OCI-LY1 (cell line): Measurements from ENCODE around the gene SUFU.

Experiments
- H2AFZ ChIP-seq: fragments of 200-600 bp; sonication (generic), shearing (Covaris generic); 2 replicates; pipeline ENCODE4 v1.6.0; 2014; ENCODE audit warnings: antibody characterized with exemption, mild to moderate bottlenecking, low read length
- H3F3A ChIP-seq: fragments of 200-600 bp; sonication (generic), shearing (Covaris generic); 2 replicates; pipeline ENCODE4 v1.6.0; 2014; ENCODE audit warnings: mild to moderate bottlenecking, antibody characterized with exemption, low read length, moderate library complexity; ENCODE audit not compliant: insufficient read depth
- H3K27ac ChIP-seq: fragments of 200-600 bp; sonication (generic); 2 replicates; pipeline ENCODE4 v1.5.1; 2014; ENCODE audit warnings: low read length, mixed run types, mild to moderate bottlenecking, low read depth; ENCODE audit not compliant: poor library complexity, severe bottlenecking
- H3K27me3 ChIP-seq: fragments of 200-600 bp; sonication (generic); 2 replicates; pipeline ENCODE4 v1.6.0; 2014; ENCODE audit warnings: antibody characterized with exemption, mild to moderate bottlenecking, low read length, moderate library complexity; ENCODE audit not compliant: insufficient read depth
- H3K36me3 ChIP-seq: fragments of 200-600 bp; sonication (generic); 2 replicates; pipeline ENCODE4 v1.6.1; 2014; ENCODE audit warnings: mild to moderate bottlenecking, antibody characterized with exemption, low read length, moderate library complexity, mixed read lengths; ENCODE audit not compliant: insufficient read depth
- H3K4me1 ChIP-seq: fragments of 200-600 bp; sonication (generic); 2 replicates; pipeline ENCODE4 v1.5.1; 2014; ENCODE audit warnings: mild to moderate bottlenecking, low read length, moderate library complexity; ENCODE audit not compliant: insufficient read depth, severe bottlenecking
- H3K4me2 ChIP-seq: fragments of 200-600 bp; sonication (generic), shearing (Covaris generic); 2 replicates; pipeline ENCODE4 v1.6.1; 2014; ENCODE audit warnings: low read length
- H3K4me3 ChIP-seq: fragments of 200-600 bp; sonication (generic); 2 replicates; pipeline ENCODE4 v1.5.1; 2014; ENCODE audit warnings: low read length, low read depth, mild to moderate bottlenecking, mixed read lengths; ENCODE audit not compliant: poor library complexity, severe bottlenecking
- H3K79me2 ChIP-seq: fragments of 200-600 bp; shearing (Covaris generic); 2 replicates; pipeline ENCODE4 v1.6.1; 2016; ENCODE audit warnings: mixed run types, low read length, mixed read lengths; ENCODE audit not compliant: insufficient read depth
- H3K9ac ChIP-seq: fragments of 200-600 bp; sonication (generic), shearing (Covaris generic); 2 replicates; pipeline ENCODE4 v1.6.1; 2014; ENCODE audit warnings: mild to moderate bottlenecking, low read length, mixed read lengths
- H3K9me2 ChIP-seq: fragments of 200-600 bp; sonication (generic), shearing (Covaris generic); 2 replicates; pipeline ENCODE4 v1.6.1; 2014; ENCODE audit warnings: low read depth, mild to moderate bottlenecking, low read length, mixed read lengths
- H3K9me3 ChIP-seq: fragments of 200-600 bp; shearing (Covaris generic); 2 replicates; pipeline ENCODE4 v1.6.1; 2014; ENCODE audit warnings: low read length, mixed read lengths
- H4K20me1 ChIP-seq: fragments of 200-600 bp; sonication (generic), shearing (Covaris generic); 2 replicates; pipeline ENCODE4 v1.6.0; 2016; ENCODE audit warnings: mild to moderate bottlenecking, low read length; ENCODE audit not compliant: insufficient read depth
- CTCF ChIP-seq: fragments of 200-600 bp; sonication (generic), shearing (Covaris generic); IDR thresholded peaks from 2 replicates; pipeline ENCODE4 v1.5.1; 2017; ENCODE audit warnings: mild to moderate bottlenecking, antibody characterized with exemption, low read length, moderate library complexity, mixed read lengths
- EZH2 ChIP-seq: fragments of 200-600 bp; sonication (generic), shearing (Covaris generic); IDR thresholded peaks from 2 replicates; pipeline ENCODE4 v1.8.0; 2017; ENCODE audit warnings: borderline replicate concordance, mixed run types, mild to moderate bottlenecking, antibody characterized with exemption, low read length, moderate library complexity, mixed read lengths

The SUFU gene

GRCh38 chr10:102586858-102587257 is 83.1 kb downstream of the SUFU start:
- no peaks in the 10 kb centered on the region for H3F3A ChIP-seq
- no peaks in the 10 kb centered on the region for H3K27me3 ChIP-seq
- H3K9ac ChIP-seq: no peak overlapping the region
- H2AFZ ChIP-seq: no peak overlapping the region
- H3K27ac ChIP-seq: no peak overlapping the region
- no peak overlapping the region for H3K4me2 ChIP-seq
- H3K4me3 ChIP-seq: no peak overlapping the region
- H3K4me1 ChIP-seq: no peaks in the 10 kb centered on the region
- no peaks in the 10 kb centered on the region for H4K20me1 ChIP-seq
- TF ChIP-seq CTCF (no peak), EZH2 (no peak)
- no peaks in the 10 kb centered on the region for H3K79me2 ChIP-seq
- H3K9me2 ChIP-seq: no peaks in the 10 kb centered on the region
- H3K9me3 ChIP-seq: no peaks in the 10 kb centered on the region
- H3K36me3 ChIP-seq: no peaks in the 10 kb centered on the region

- no peaks in the 10 kb centered on the region for H3K36me3 ChIP-seq
- H3K9me3 ChIP-seq: no peaks in the 10 kb centered on the region
- no peak overlapping the region for H3K9ac ChIP-seq
- no peaks in the 10 kb centered on the region for H3K9me2 ChIP-seq
- no peak overlapping the region for H3K4me2 ChIP-seq
- no peaks in the 10 kb centered on the region for H3F3A ChIP-seq
- no peaks in the 10 kb centered on the region for H3K27me3 ChIP-seq
- H3K4me3 ChIP-seq: no peak overlapping the region
- no peaks in the 10 kb centered on the region for H3K79me2 ChIP-seq
- no peaks in the 10 kb centered on the region for H3K4me1 ChIP-seq
- H4K20me1 ChIP-seq: no peaks in the 10 kb centered on the region
- no peak overlapping the region for H2AFZ ChIP-seq
- TF ChIP-seq EZH2 (no peak), CTCF (no peak)
- H3K27ac ChIP-seq: no peak overlapping the region
Observed at GRCh38 chr10:102588875-102589274, 85.1 kb downstream of the SUFU start.

- TF ChIP-seq EZH2 (no peak), CTCF (no peak)
- Histone ChIP-seq H3K9me2 (no peaks in the 10 kb centered on the region), H3K27ac (no peak overlapping the region), H3K4me2 (no peak overlapping the region), H3K4me1 (no peaks in the 10 kb centered on the region), H3K27me3 (no peaks in the 10 kb centered on the region), H2AFZ (no peak overlapping the region), H3K9me3 (no peaks in the 10 kb centered on the region), H3K9ac (no peak overlapping the region), H3F3A (no peaks in the 10 kb centered on the region), H3K4me3 (no peak overlapping the region), H3K79me2 (no peaks in the 10 kb centered on the region), H4K20me1 (no peaks in the 10 kb centered on the region), H3K36me3 (no peaks in the 10 kb centered on the region)
Observed at GRCh38 chr10:102593074-102593803, 89.5 kb downstream of the SUFU start.
